HEK293 (cell line): ENCODE data around the gene DLX2.

Experiments used
- KLF7 ChIP-seq: fragments of 450-650 bp; formaldehyde crosslinking; IDR thresholded peaks from 2 replicates; pipeline ENCODE4 v1.5.1; 2016; ENCODE audit warnings: missing biosample characterization, missing genetic modification characterization, borderline replicate concordance
- WT1 ChIP-seq: fragments of 450-650 bp; formaldehyde crosslinking; IDR thresholded peaks from 2 replicates; pipeline ENCODE4 v1.5.1; 2016; ENCODE audit warnings: missing biosample characterization, missing genetic modification characterization
- YY1 ChIP-seq: fragments of 450-650 bp; formaldehyde crosslinking; IDR thresholded peaks from 2 replicates; pipeline ENCODE4 v1.5.1; 2018; ENCODE audit warnings: missing biosample characterization, missing genetic modification characterization
- ZBTB20 ChIP-seq: fragments of 450-650 bp; formaldehyde crosslinking; IDR thresholded peaks from 2 replicates; pipeline ENCODE4 v1.5.1; 2016; ENCODE audit warnings: missing biosample characterization, missing genetic modification characterization
- ZFP37 ChIP-seq: fragments of 450-650 bp; formaldehyde crosslinking; IDR thresholded peaks from 2 replicates; pipeline ENCODE4 v1.5.1; 2016; ENCODE audit warnings: missing biosample characterization, missing genetic modification characterization
- ZFP41 ChIP-seq: fragments of 450-650 bp; formaldehyde crosslinking; IDR thresholded peaks from 2 replicates; pipeline ENCODE4 v1.5.1; 2016; ENCODE audit warnings: missing biosample characterization, missing genetic modification characterization, borderline replicate concordance
- ZFP69B ChIP-seq: fragments of 450-650 bp; formaldehyde crosslinking; IDR thresholded peaks from 2 replicates; pipeline ENCODE4 v1.5.1; 2016; ENCODE audit warnings: missing biosample characterization, missing genetic modification characterization
- ZNF140 ChIP-seq: fragments of 450-650 bp; formaldehyde crosslinking; IDR thresholded peaks from 2 replicates; pipeline ENCODE4 v1.5.1; 2016; ENCODE audit warnings: missing biosample characterization, missing genetic modification characterization
- ZNF175 ChIP-seq: fragments of 450-650 bp; formaldehyde crosslinking; IDR thresholded peaks from 2 replicates; pipeline ENCODE4 v1.5.1; 2016; ENCODE audit warnings: missing biosample characterization, missing genetic modification characterization
- ZNF266 ChIP-seq: fragments of 450-650 bp; formaldehyde crosslinking; IDR thresholded peaks from 2 replicates; pipeline ENCODE4 v1.5.1; 2016; ENCODE audit warnings: missing biosample characterization, missing genetic modification characterization, low read depth
- ZNF423 ChIP-seq: fragments of 450-650 bp; formaldehyde crosslinking; IDR thresholded peaks from 2 replicates; pipeline ENCODE4 v1.5.1; 2016; ENCODE audit warnings: missing biosample characterization, missing genetic modification characterization
- ZNF426 ChIP-seq: fragments of 450-650 bp; formaldehyde crosslinking; IDR thresholded peaks from 2 replicates; pipeline ENCODE4 v1.5.1; 2017; ENCODE audit warnings: missing biosample characterization, missing genetic modification characterization, mild to moderate bottlenecking, inconsistent platforms, moderate library complexity
- ZNF529 ChIP-seq: fragments of 450-650 bp; formaldehyde crosslinking; IDR thresholded peaks from 2 replicates; pipeline ENCODE4 v1.5.1; 2017; ENCODE audit warnings: missing genetic modification characterization, missing biosample characterization; ENCODE audit not compliant: insufficient replicate concordance
- ZNF561 ChIP-seq: fragments of 450-650 bp; IDR thresholded peaks from 2 replicates; pipeline ENCODE4 v1.5.1; 2018; ENCODE audit warnings: missing biosample characterization, missing genetic modification characterization, borderline replicate concordance
- ZNF610 ChIP-seq: fragments of 450-650 bp; formaldehyde crosslinking; IDR thresholded peaks from 2 replicates; pipeline ENCODE4 v1.5.1; 2016; ENCODE audit warnings: missing biosample characterization, missing genetic modification characterization, borderline replicate concordance
- ZNF677 ChIP-seq: fragments of 450-650 bp; IDR thresholded peaks from 2 replicates; pipeline ENCODE4 v1.5.0; 2018; ENCODE audit warnings: missing biosample characterization, mild to moderate bottlenecking, missing genetic modification characterization, moderate library complexity
- ZSCAN23 ChIP-seq: fragments of 450-650 bp; formaldehyde crosslinking; IDR thresholded peaks from 2 replicates; pipeline ENCODE4 v1.5.1; 2016; ENCODE audit warnings: missing biosample characterization, missing genetic modification characterization
- TF ChIP-seq, protein P1 (sequence below): fragments of 450-650 bp; formaldehyde crosslinking; IDR thresholded peaks from 2 replicates; pipeline ENCODE4 v1.5.1; 2016; ENCODE audit warnings: missing biosample characterization, missing genetic modification characterization
- TF ChIP-seq, protein P2 (sequence below): fragments of 450-650 bp; formaldehyde crosslinking; IDR thresholded peaks from 2 replicates; pipeline ENCODE4 v1.5.1; 2017; ENCODE audit warnings: missing biosample characterization, mild to moderate bottlenecking, missing genetic modification characterization, moderate library complexity
- TF ChIP-seq, protein P3 (sequence below): fragments of 450-650 bp; formaldehyde crosslinking; IDR thresholded peaks from 2 replicates; pipeline ENCODE4 v1.5.1; 2016; ENCODE audit warnings: missing biosample characterization, missing genetic modification characterization, borderline replicate concordance
- TF ChIP-seq, protein P4 (sequence below): fragments of 450-650 bp; formaldehyde crosslinking; IDR thresholded peaks from 2 replicates; pipeline ENCODE4 v1.5.1; 2016; ENCODE audit warnings: missing biosample characterization, missing genetic modification characterization
- TF ChIP-seq, protein P5 (sequence below): fragments of 450-650 bp; formaldehyde crosslinking; IDR thresholded peaks from 2 replicates; pipeline ENCODE4 v1.5.1; 2016; ENCODE audit warnings: missing biosample characterization, missing genetic modification characterization
- TF ChIP-seq, protein P6 (sequence below): IDR thresholded peaks from 2 replicates; pipeline ENCODE4 v1.6.1; 2011; ENCODE audit warnings: mild to moderate bottlenecking, low read depth, low read length, borderline replicate concordance

DLX2 gene

DNA sequence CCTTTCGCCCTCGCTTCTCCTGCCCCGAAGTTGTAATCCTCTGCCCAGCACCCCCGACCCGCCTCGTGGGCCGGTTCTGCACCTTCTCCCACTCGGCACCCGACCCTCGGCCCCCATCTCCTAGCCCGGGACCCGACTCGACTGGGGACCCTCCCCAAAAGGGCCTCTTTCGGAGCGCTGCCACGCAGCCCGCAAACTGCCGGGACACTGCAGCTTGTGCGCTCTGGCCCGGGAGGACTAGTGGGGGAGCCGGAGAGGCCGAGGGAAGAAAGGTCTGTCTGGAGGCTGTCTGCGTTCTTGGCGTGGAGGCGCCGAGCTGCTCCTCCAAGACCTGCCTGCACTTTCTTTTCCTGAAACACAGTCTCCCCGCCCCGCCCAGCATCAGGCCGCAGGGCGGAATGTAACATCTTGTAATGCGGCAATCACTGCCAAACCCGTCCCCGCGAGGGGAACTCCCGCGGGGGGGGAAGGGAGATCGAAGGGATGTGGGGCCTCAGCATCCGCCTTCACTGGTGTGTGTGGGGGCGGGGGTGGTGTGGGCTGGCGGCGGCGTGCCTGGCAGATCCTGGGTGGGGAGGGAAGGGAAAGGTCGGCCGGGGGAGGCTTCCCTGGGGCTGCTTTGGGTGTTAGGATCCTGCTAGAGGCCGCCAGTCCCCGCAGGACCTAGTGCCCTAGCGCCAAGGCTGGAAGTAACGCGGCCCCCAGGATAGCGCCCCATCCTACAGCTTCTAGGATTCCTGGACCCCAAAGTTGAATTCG is 7.4 kb downstream of the DLX2 start (continued):
- TF ChIP-seq, protein P1, sequence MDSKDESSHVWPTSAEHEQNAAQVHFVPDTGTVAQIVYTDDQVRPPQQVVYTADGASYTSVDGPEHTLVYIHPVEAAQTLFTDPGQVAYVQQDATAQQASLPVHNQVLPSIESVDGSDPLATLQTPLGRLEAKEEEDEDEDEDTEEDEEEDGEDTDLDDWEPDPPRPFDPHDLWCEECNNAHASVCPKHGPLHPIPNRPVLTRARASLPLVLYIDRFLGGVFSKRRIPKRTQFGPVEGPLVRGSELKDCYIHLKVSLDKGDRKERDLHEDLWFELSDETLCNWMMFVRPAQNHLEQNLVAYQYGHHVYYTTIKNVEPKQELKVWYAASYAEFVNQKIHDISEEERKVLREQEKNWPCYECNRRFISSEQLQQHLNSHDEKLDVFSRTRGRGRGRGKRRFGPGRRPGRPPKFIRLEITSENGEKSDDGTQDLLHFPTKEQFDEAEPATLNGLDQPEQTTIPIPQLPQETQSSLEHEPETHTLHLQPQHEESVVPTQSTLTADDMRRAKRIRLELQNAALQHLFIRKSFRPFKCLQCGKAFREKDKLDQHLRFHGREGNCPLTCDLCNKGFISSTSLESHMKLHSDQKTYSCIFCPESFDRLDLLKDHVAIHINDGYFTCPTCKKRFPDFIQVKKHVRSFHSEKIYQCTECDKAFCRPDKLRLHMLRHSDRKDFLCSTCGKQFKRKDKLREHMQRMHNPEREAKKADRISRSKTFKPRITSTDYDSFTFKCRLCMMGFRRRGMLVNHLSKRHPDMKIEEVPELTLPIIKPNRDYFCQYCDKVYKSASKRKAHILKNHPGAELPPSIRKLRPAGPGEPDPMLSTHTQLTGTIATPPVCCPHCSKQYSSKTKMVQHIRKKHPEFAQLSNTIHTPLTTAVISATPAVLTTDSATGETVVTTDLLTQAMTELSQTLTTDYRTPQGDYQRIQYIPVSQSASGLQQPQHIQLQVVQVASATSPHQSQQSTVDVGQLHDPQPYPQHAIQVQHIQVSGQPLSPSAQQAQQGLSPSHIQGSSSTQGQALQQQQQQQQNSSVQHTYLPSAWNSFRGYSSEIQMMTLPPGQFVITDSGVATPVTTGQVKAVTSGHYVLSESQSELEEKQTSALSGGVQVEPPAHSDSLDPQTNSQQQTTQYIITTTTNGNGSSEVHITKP (tag by site-specific recombination): 0 out of 2 replicates have a peak, but pooled peaks have one; percentile 6
- TF ChIP-seq ZNF140 (tag by site-specific recombination) (no peak), ZSCAN23 (no peak), ZNF529 (tag by site-specific recombination) (no peak), ZFP37 (tag by site-specific recombination) (no peak; the same call in none of the 2 replicates), ZFP69B (tag by site-specific recombination) (peak; percentile 74; the same call in 1 of the 2 replicates), ZNF175 (tag by site-specific recombination) (no peak), WT1 (tag by site-specific recombination) (0 out of 2 replicates have a peak, but pooled peaks have one; percentile 17), ZNF610 (tag by site-specific recombination) (no peak), KLF7 (0 out of 2 replicates have a peak, but pooled peaks have one; percentile 26), ZNF423 (tag by site-specific recombination) (peak; percentile 48; the same call in 1 of the 2 replicates), ZNF266 (tag by site-specific recombination) (no peak), ZNF561 (no peak), ZFP41 (tag by site-specific recombination) (no peak), ZNF677 (tag by site-specific recombination) (no peak), ZNF426 (tag by site-specific recombination) (no peak), ZBTB20 (peak; percentile 86), YY1 (no peak)
- TF ChIP-seq, protein P2, sequence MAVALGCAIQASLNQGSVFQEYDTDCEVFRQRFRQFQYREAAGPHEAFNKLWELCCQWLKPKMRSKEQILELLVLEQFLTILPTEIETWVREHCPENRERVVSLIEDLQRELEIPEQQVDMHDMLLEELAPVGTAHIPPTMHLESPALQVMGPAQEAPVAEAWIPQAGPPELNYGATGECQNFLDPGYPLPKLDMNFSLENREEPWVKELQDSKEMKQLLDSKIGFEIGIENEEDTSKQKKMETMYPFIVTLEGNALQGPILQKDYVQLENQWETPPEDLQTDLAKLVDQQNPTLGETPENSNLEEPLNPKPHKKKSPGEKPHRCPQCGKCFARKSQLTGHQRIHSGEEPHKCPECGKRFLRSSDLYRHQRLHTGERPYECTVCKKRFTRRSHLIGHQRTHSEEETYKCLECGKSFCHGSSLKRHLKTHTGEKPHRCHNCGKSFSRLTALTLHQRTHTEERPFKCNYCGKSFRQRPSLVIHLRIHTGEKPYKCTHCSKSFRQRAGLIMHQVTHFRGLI (tag by site-specific recombination): no peak
- TF ChIP-seq, protein P3, sequence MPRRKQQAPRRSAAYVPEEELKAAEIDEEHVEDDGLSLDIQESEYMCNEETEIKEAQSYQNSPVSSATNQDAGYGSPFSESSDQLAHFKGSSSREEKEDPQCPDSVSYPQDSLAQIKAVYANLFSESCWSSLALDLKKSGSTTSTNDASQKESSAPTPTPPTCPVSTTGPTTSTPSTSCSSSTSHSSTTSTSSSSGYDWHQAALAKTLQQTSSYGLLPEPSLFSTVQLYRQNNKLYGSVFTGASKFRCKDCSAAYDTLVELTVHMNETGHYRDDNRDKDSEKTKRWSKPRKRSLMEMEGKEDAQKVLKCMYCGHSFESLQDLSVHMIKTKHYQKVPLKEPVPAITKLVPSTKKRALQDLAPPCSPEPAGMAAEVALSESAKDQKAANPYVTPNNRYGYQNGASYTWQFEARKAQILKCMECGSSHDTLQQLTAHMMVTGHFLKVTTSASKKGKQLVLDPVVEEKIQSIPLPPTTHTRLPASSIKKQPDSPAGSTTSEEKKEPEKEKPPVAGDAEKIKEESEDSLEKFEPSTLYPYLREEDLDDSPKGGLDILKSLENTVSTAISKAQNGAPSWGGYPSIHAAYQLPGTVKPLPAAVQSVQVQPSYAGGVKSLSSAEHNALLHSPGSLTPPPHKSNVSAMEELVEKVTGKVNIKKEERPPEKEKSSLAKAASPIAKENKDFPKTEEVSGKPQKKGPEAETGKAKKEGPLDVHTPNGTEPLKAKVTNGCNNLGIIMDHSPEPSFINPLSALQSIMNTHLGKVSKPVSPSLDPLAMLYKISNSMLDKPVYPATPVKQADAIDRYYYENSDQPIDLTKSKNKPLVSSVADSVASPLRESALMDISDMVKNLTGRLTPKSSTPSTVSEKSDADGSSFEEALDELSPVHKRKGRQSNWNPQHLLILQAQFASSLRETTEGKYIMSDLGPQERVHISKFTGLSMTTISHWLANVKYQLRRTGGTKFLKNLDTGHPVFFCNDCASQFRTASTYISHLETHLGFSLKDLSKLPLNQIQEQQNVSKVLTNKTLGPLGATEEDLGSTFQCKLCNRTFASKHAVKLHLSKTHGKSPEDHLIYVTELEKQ (tag by site-specific recombination): 0 out of 2 replicates have a peak, but pooled peaks have one; percentile 22
- TF ChIP-seq, protein P4, sequence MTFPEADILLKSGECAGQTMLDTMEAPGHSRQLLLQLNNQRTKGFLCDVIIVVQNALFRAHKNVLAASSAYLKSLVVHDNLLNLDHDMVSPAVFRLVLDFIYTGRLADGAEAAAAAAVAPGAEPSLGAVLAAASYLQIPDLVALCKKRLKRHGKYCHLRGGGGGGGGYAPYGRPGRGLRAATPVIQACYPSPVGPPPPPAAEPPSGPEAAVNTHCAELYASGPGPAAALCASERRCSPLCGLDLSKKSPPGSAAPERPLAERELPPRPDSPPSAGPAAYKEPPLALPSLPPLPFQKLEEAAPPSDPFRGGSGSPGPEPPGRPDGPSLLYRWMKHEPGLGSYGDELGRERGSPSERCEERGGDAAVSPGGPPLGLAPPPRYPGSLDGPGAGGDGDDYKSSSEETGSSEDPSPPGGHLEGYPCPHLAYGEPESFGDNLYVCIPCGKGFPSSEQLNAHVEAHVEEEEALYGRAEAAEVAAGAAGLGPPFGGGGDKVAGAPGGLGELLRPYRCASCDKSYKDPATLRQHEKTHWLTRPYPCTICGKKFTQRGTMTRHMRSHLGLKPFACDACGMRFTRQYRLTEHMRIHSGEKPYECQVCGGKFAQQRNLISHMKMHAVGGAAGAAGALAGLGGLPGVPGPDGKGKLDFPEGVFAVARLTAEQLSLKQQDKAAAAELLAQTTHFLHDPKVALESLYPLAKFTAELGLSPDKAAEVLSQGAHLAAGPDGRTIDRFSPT (tag by site-specific recombination): peak; percentile 38; the same call in 1 of the 2 replicates
- TF ChIP-seq, protein P5, sequence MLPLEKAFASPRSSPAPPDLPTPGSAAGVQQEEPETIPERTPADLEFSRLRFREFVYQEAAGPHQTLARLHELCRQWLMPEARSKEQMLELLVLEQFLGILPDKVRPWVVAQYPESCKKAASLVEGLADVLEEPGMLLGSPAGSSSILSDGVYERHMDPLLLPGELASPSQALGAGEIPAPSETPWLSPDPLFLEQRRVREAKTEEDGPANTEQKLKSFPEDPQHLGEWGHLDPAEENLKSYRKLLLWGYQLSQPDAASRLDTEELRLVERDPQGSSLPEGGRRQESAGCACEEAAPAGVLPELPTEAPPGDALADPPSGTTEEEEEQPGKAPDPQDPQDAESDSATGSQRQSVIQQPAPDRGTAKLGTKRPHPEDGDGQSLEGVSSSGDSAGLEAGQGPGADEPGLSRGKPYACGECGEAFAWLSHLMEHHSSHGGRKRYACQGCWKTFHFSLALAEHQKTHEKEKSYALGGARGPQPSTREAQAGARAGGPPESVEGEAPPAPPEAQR (tag by site-specific recombination): no peak
- TF ChIP-seq, protein P6, sequence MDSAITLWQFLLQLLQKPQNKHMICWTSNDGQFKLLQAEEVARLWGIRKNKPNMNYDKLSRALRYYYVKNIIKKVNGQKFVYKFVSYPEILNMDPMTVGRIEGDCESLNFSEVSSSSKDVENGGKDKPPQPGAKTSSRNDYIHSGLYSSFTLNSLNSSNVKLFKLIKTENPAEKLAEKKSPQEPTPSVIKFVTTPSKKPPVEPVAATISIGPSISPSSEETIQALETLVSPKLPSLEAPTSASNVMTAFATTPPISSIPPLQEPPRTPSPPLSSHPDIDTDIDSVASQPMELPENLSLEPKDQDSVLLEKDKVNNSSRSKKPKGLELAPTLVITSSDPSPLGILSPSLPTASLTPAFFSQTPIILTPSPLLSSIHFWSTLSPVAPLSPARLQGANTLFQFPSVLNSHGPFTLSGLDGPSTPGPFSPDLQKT: no peak
